ENCODE measurements around the gene GPC6.

Gene GPC6

GRCh38 chr13:93624311-93624777 lies 397.7 kb downstream of the GPC6 start (continued):
- TF ChIP-seq SCRT1 (tag by site-specific recombination; IDR thresholded peaks at IDR 0.05; ENCODE audit: borderline replicate concordance): no peak
- TF ChIP-seq ZNF791 (tag by site-specific recombination; IDR thresholded peaks at IDR 0.05): no peak
- TF ChIP-seq AEBP2 (tag by site-specific recombination; IDR thresholded peaks at IDR 0.05; ENCODE audit: borderline replicate concordance): no peak
- no peak for TF ChIP-seq ZBTB7A (tag by site-specific recombination; IDR thresholded peaks at IDR 0.05; ENCODE audit: low read depth)
- no peak for TF ChIP-seq ZNF202 (tag by site-specific recombination; IDR thresholded peaks at IDR 0.05; ENCODE audit: borderline replicate concordance)
- no peak for TF ChIP-seq ZFP41 (tag by site-specific recombination; IDR thresholded peaks at IDR 0.05; ENCODE audit: borderline replicate concordance)
- no peak for TF ChIP-seq ZNF521 (tag by site-specific recombination; IDR thresholded peaks at IDR 0.05)
- TF ChIP-seq ZNF707 (tag by site-specific recombination; IDR thresholded peaks at IDR 0.05): no peak
- TF ChIP-seq IKZF3 (tag by site-specific recombination; IDR thresholded peaks at IDR 0.05): no peak
- no peak for TF ChIP-seq ZNF112 (tag by site-specific recombination; IDR thresholded peaks at IDR 0.05)
- no peak for TF ChIP-seq ZNF248 (tag by site-specific recombination; IDR thresholded peaks at IDR 0.05)

GRCh38 chr13:93625536-93625935 lies 398.9 kb downstream of the GPC6 start:
- CTCF ChIA-PET: no interaction called here

More at GRCh38 chr13:93625536-93625935, 398.9 kb downstream of the GPC6 start:
- H3K4me3 ChIP-seq (ENCODE audit: low read depth, low read length): no peak overlapping the region
- POLR2A ChIA-PET: no interaction called here
- TF ChIP-seq ZNF350 (tag by site-specific recombination; IDR thresholded peaks at IDR 0.05) (no peak), KLF7 (tag by site-specific recombination; IDR thresholded peaks at IDR 0.05; ENCODE audit: borderline replicate concordance) (no peak), CTCF (tag by site-specific recombination; IDR thresholded peaks at IDR 0.05) (no peak), ZBTB8A (tag by site-specific recombination; IDR thresholded peaks at IDR 0.05) (no peak), ZBTB20 (tag by site-specific recombination; IDR thresholded peaks at IDR 0.05) (no peak), OVOL3 (tag by site-specific recombination; IDR thresholded peaks at IDR 0.05) (no peak), ZNF335 (tag by site-specific recombination; conservative IDR thresholded peaks at IDR 0.05) (no peak), EGR2 (tag by site-specific recombination; IDR thresholded peaks at IDR 0.05; ENCODE audit: low read depth) (no peak), PBX3 (CRISPR knock-in tag; IDR thresholded peaks at IDR 0.05) (no peak), ZFP3 (tag by site-specific recombination; IDR thresholded peaks at IDR 0.05; ENCODE audit: low read depth) (no peak), ZNF16 (tag by site-specific recombination; IDR thresholded peaks at IDR 0.05; ENCODE audit: low read depth) (no peak), ZNF280C (tag by site-specific recombination; IDR thresholded peaks at IDR 0.05) (no peak), RBAK (tag by site-specific recombination; IDR thresholded peaks at IDR 0.05) (no peak), ZNF585B (tag by site-specific recombination; IDR thresholded peaks at IDR 0.05) (no peak), GFI1B (tag by site-specific recombination; IDR thresholded peaks at IDR 0.05) (no peak), SETDB1 (IDR thresholded peaks at IDR 0.05; ENCODE audit: insufficient read length, low read length) (no peak), ZNF501 (tag by site-specific recombination; IDR thresholded peaks at IDR 0.05) (no peak), ZBTB48 (tag by site-specific recombination; IDR thresholded peaks at IDR 0.05) (no peak), ZNF529 (tag by site-specific recombination; IDR thresholded peaks at IDR 0.05; ENCODE audit: insufficient replicate concordance) (no peak)
- H3K4me1 ChIP-seq (ENCODE audit: control insufficient read depth, insufficient read depth, low read length): no peaks in the 10 kb centered on the region; the same call in 1 of the 2 replicates
- H3K36me3 ChIP-seq (ENCODE audit: control insufficient read depth in 2 of 2, insufficient read depth in 1 of 2, low read length in 2 of 2): no peaks in the 10 kb centered on the region
- no peaks in the 10 kb centered on the region for H3K9me3 ChIP-seq (ENCODE audit: control insufficient read depth, insufficient read depth, low read depth, low read length)
- H3K27ac ChIP-seq (ENCODE audit: extremely low read depth, low read depth, low read length): no peak overlapping the region
